Left ventricle myocardium superior (tissue), 1 donor: ENCODE results near the gene MYRIP. TPM values are rescaled to one million over a fixed set of nuclear protein-coding genes. Genes with fewer than 3 reads are reported as not detected.
A peak's percentile ranks its signal among the peaks of the same experiment; 100 is the strongest.

Experiments used
- ATAC-seq: fragments of 200-7000 bp; cut with Tn5 transposase; one replicate; pipeline ENCODE4 v1.9.1; 2020; ENCODE audit warnings: mild to moderate bottlenecking, moderate library complexity
- DNase-seq: peaks from one replicate; pipeline ENCODE4 v3.0.0-alpha.2; 2020
- intact Hi-C: fragments of 100-400 bp; cut with micrococcal nuclease; formaldehyde crosslinking; loops from one replicate; pipeline ENCODE4 v1.11.0; 2022
- total RNA-seq: library from RNA; stranded (reverse); fragmentation: NEBNext Ultra II Directional; extraction: Animal tissue kit (Norgen Biotek cat#: 25700); gene quantifications from one replicate; pipeline ENCODE4 v1.2.1, GENCODE V29; 2021
- donor health status: DM: no; HTN: yes; CAD: no; lungs with severe emphysema.

The MYRIP gene
- total RNA-seq, 1 donor from 2014 or later, result 0.84 TPM

DNA sequence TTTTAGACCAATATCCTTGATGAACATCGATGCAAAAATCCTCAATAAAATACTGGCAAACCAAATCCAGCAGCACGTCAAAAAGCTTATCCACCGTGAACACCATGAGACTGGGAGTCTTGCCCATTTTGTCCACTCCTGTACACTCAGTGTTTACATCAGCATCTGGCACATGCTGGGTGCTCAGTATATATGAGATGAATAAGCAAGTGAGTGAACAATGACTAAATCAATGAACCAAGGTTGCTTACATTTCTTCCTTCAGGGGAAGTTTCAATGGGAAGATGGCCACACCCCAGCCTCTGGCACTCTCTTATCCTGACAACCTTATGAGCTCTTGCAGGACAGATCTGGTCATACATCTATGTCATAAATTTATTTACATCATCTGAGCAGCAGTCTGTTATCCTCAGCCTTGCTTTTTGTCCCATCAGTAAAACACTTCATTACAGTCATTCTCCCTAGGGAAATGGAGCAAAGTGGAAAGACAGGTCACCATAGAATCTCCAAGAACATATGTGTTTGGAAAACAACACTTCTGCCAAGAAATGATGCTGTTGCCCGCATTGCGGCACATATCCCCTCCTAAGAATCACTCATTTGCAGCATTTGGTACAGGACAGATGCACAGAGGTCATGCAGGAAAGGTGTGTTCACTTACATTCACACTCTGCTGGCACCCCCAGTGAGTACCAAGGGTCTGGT is 328.3 kb downstream of the MYRIP start:
- intact Hi-C loops, result no loop called here
- no peak for DNase-seq
- ATAC-seq, result no peak

DNA sequence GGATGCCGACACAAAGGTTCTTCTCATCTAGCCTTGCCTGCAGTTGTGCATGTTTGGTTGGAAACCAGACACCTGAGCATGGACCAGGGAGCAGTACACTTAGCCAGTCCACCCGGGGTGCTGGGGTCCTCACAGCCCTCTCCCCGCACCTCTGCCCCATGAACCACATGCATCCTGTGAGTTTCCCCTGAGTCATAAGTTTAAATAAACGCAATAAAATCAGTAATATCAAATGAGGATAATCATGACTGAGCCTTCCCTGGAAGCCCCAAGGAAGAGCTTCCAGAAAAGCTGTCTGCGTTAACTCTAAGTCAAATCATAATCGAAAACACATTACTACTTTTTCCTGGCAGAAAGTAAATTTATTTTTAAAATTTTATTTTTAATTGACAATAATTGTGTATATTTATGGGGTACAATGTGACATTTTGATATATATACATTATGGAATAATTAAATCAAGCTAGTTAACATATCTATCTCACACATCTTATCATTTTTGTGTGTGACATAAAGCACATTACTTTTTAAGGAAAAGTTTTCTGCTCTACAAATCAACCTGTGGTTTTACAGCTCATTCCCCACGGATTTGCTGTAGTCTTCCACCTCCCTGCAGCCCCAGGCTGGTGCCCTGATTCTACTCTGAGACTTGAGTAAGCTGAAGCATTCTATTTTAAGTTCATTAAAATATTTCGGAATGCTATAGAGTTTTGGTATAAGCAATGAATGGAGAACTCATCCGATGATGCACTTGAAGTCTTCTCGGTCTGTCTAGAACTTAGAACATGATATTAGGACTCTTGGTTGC is 334.1 kb downstream of the MYRIP start:
- ATAC-seq (no peak), DNase-seq (no peak)
- intact Hi-C loops, result no loop called here

- ATAC-seq (no peak), DNase-seq (no peak)
- intact Hi-C loops, result no loop called here
Observed at GRCh38 chr3:40148827-40149226, 339.4 kb downstream of the MYRIP start.

GRCh38 chr3:40152482-40153133 is 343.2 kb downstream of the MYRIP start:
- DNase-seq (no peak), ATAC-seq (peak; percentile 29)
- intact Hi-C loops, result no loop called here

DNA sequence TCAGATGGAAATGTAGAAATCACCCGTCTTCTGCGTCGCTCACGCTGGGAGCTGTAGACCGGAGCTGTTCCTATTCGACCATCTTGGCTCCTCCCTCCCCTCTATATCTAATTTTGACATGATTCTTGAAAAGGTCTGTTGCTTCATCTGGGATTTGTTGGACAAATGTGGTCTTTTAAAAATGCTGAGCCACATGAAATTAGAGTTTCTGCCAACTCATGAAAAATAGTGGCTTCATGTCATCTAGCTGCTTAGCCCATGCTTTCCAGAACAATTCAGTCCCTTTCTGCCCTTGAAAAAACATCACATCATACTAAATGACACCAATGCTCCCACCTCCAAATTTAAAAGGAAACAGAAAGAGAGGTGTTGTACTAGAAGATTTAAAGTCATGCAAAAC is 351.5 kb downstream of the MYRIP start:
- ATAC-seq (no peak), DNase-seq (no peak)
- intact Hi-C loops, result no loop called here

DNA sequence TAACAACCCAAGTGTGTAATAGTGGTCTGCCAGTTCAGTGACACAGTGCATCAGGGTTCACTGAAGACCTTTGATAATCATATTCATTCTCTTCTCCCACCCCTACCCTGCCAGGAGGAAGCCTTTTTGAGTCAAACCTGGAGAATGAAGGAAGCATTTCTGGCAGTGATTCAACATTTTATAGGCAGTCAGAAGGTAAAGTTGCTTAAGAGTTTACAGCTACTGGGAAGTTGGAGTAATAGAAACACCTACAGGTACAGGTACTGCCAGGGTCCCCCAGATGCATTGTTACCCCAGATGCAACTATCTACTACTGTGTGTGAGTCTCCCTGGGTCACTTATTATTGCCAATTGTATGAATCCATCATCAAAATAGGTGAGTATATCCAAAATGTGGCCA is 353.2 kb downstream of the MYRIP start:
- no peak for ATAC-seq
- no peak for DNase-seq
- intact Hi-C loops, result no loop called here

DNA sequence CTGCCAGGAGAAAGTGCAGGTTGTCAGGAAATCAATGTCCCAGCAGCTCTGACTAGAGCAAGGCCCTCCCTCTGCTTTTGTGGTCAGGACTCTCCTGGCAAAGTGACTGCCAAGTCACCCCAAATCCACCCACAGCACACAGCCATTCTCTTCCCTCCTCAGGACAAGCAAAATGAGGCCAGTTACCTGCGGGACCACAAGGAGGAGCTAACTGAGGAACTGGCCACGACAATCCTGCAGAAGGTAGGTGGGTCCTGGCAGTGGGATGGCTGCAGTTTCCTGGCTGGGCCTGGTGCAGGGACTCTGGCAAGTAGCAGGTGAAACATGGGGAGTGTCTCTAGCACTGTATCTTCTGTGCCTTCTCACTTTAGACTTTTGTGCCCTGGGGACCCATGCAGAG is 357.6 kb downstream of the MYRIP start:
- DNase-seq, result no peak
- intact Hi-C loops, result no loop called here
- ATAC-seq, result no peak

DNA sequence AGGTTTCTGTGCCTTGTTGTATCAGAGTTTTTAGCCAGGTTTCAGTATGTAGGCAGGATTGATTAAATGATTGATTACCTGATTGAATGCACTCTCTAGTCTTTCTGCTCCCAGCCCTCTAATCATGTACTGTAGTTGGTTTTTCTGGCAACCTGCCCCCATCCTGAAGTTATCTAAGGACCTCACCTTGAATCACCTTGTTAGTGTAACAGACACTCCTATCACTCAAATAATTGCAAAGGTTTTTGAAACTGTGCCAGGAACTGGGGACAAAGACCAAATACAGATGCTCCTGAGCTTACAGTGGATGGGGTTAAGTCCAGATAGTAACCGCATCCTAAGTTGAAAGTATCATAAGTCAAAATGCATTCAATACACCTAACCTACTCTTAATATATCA is 358.5 kb downstream of the MYRIP start:
- intact Hi-C loops, result no loop called here
- ATAC-seq (no peak), DNase-seq (no peak)

GRCh38 chr3:40169983-40170382 is 360.6 kb downstream of the MYRIP start:
- DNase-seq (no peak), ATAC-seq (no peak)
- intact Hi-C loops, result loop anchor here (10.0 kb wide), 1 partner anchor 465 kb away; no protein-coding TSS in a partner anchor

GRCh38 chr3:40170395-40170794 is 361.0 kb downstream of the MYRIP start:
- no peak for DNase-seq
- no peak for ATAC-seq
- intact Hi-C loops, result loop anchor here (10.0 kb wide), 1 partner anchor 466 kb away; no protein-coding TSS in a partner anchor

GRCh38 chr3:40172560-40172959 is 363.2 kb downstream of the MYRIP start:
- intact Hi-C loops, result loop anchor here (10.0 kb wide), 1 partner anchor 468 kb away; no protein-coding TSS in a partner anchor
- DNase-seq (no peak), ATAC-seq (no peak)

DNA sequence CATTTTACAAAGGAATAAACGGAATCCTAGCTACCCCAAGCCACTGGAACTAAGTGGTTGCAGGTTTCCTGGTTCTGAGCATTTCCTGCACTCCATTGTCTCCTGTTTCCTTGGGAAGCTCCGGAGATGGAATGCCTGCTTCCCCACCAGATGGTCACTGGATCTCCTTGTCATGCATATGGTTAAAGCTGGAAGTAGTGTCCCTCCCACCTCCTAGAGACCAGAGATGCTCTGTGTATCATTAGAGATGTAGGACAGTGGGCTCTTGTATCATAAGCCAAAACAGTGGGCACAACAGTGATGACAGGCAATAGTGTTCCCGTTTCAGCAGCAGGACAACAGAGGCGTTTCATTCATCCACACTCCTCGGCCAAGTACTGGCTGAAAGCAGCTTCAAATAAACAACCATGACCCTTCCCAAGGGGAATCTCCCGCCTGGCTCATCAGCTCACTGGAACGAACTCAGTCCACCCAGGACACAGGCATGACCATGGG is 363.9 kb downstream of the MYRIP start:
- intact Hi-C loops, result loop anchor here (10.0 kb wide), 1 partner anchor 468 kb away; no protein-coding TSS in a partner anchor
- ATAC-seq, result peak; percentile 68

DNA sequence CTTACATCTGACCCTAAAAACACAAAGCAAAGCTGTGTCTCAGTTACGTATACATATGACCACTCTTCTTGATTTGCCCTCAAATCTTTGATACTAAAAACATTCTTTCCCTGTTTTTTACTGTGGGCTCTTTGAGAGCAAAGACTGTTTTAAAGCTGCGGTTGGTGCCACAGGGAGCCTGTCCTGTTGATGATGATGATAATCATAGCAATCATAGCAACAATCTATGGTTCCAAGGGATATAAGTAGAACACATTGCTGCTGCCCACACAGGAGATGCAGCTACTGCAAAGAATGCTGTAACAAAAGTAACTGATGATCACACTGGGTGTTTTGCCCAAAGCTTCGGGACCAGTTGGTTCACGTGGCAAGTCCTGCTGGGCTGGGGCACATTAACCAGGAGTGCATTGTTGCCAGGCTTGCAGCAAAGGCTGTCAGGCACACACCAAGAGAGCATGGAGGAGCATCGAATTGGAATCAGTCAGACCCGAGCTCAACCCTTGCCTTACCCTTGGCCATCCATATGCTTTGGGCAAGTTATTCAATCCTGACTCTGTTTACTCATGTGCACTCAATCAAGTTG is 368.7 kb downstream of the MYRIP start:
- no peak for ATAC-seq
- no peak for DNase-seq
- intact Hi-C loops, result loop anchor here (10.0 kb wide), 1 partner anchor 473 kb away; no protein-coding TSS in a partner anchor

More for the DNA sequence above, 363.9 kb downstream of the MYRIP start:
- no peak for DNase-seq

- ATAC-seq (peak; percentile 76), DNase-seq (peak; percentile 81)
- intact Hi-C loops, result loop anchor here (10.0 kb wide), 1 partner anchor 474 kb away; no protein-coding TSS in a partner anchor
Observed at GRCh38 chr3:40179016-40179415, 369.6 kb downstream of the MYRIP start.

- intact Hi-C loops, result loop anchor here (10.0 kb wide), 1 partner anchor 456 kb away; no protein-coding TSS in a partner anchor
- DNase-seq (no peak), ATAC-seq (no peak)
Observed at GRCh38 chr3:40181182-40181581, 371.8 kb downstream of the MYRIP start.

DNA sequence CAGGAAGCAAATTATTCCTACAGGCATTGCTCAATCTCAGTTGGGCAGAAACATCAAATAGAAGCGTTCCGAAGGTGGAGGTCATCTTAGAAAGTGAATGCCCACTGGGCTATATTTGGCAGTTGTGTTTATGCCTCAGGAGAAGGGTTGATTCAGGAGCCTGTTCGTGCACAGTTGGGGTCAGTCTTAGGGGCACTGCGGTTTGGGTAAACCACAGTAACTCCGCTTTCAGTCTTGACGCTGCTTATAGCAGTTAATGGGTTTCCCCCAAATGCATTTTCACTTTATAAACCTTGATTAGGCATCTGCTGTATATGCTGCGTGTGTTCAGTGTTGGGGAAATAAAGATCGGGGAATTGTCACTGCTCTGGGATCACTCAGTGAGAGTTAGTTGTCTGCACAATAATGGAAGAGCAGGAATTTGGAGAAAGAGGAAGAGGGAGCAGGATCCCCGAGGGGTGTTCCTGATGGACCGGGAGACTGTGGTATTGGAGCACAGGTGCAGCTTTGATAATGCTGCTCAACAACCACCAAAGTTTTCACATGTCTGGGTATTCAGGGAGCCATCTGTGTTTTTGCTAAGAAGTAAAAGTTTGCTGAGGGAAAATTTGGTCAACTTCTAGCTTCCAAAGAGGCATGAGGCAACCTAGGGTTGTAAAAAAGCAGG is 375.8 kb downstream of the MYRIP start:
- intact Hi-C loops, result loop anchor here (10.0 kb wide), 1 partner anchor 460 kb away; no protein-coding TSS in a partner anchor
- ATAC-seq (no peak), DNase-seq (no peak)

GRCh38 chr3:40186508-40186907 is 377.1 kb downstream of the MYRIP start:
- intact Hi-C loops, result loop anchor here (10.0 kb wide), 1 partner anchor 462 kb away; no protein-coding TSS in a partner anchor
- no peak for DNase-seq
- no peak for ATAC-seq

DNA sequence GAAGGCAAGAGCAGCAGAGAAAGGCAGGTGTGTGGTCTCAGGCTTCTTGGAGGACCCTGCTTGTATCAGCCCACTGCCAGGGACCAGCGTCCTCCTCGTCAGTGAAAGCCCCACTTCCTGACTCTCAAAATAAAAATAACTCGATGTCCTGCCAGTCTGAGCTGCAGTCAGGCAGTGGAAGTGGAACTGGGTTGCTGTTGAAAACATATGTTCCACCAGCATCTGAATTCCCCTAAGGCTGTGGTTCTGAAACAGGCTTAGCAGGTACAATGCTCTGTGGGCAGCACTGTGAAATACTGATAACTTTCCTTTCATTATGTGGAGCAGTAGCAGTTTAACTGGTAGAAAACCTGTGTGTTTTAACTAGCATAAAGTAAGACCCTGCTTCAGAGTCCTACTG is 378.5 kb downstream of the MYRIP start:
- intact Hi-C loops, result loop anchor here (10.0 kb wide), 1 partner anchor 463 kb away; no protein-coding TSS in a partner anchor
- ATAC-seq (peak; percentile 48), DNase-seq (no peak)
